ENCODE measurements around the gene LCE7A. TPM values are rescaled to one million over a fixed set of nuclear protein-coding genes. Genes with fewer than 3 reads are reported as not detected.

The LCE7A gene
- total RNA-seq = not detected

GRCh38 chr1:152859696-152860095, at the start of gene LCE7A:
Gene LCE7A, plus strand, starts transcription at chr1:152859996. Its CDS starts 702 bp downstream, at chr1:152860698.

GRCh38 chr1:152811671-152812070, 48.1 kb upstream of the LCE7A start, which contains the start of gene LCE1B:
Gene LCE1B, plus strand, starts transcription at chr1:152811971. Its CDS starts 476 bp downstream, at chr1:152812447.

GRCh38 chr1:152827173-152827572, 32.6 kb upstream of the LCE7A start, which contains the start of gene LCE1A:
Gene LCE1A, plus strand, starts transcription at chr1:152827473. Its CDS starts 0 bp downstream, at chr1:152827473.

GRCh38 chr1:152842556-152842955, 17.2 kb upstream of the LCE7A start, which contains the start of gene LCE6A:
Gene LCE6A, plus strand, starts transcription at chr1:152842856. Its CDS starts 665 bp downstream, at chr1:152843521.

GRCh38 chr1:152878042-152878441, 18.2 kb downstream of the LCE7A start, which contains the start of gene SMCP:
Gene SMCP, plus strand, starts transcription at chr1:152878322. Its CDS starts 6,101 bp downstream, at chr1:152884423.

GRCh38 chr1:152907686-152908601, 48.1 kb downstream of the LCE7A start, which contains the start of gene IVL:
Gene IVL, plus strand, starts transcription at chr1:152908546. Its CDS starts 1,252 bp downstream, at chr1:152909798.

Other genes with a start within 250 kb of the LCE7A start
- not detected for gene LCE3B, start 246.2 kb upstream of the LCE7A start, total RNA-seq
- gene LCE3A, start 236.9 kb upstream of the LCE7A start, total RNA-seq = not detected
- gene LCE2D, start 196.6 kb upstream of the LCE7A start, total RNA-seq = not detected
- not detected for gene LCE2C, start 184.7 kb upstream of the LCE7A start, total RNA-seq
- not detected for gene LCE2B, start 173.9 kb upstream of the LCE7A start, total RNA-seq
- not detected for gene LCE2A, start 161.7 kb upstream of the LCE7A start, total RNA-seq
- not detected for gene LCE4A, start 151.8 kb upstream of the LCE7A start, total RNA-seq
- gene KPRP, start 102.0 kb upstream of the LCE7A start, total RNA-seq = not detected
- not detected for gene LCE1F, start 84.9 kb upstream of the LCE7A start, total RNA-seq
- gene LCE1E, start 73.7 kb upstream of the LCE7A start, total RNA-seq = not detected
- not detected for gene LCE1D, start 63.3 kb upstream of the LCE7A start, total RNA-seq
- not detected for gene LCE1C, start 53.3 kb upstream of the LCE7A start, total RNA-seq
- not detected for gene LCE1B, start 48.0 kb upstream of the LCE7A start, total RNA-seq
- not detected for gene LCE1A, start 32.5 kb upstream of the LCE7A start, total RNA-seq
- gene LCE6A, start 17.1 kb upstream of the LCE7A start, total RNA-seq = not detected
- gene SMCP, start 18.3 kb downstream of the LCE7A start, total RNA-seq = not detected
- 0.44 TPM for gene IVL, start 48.5 kb downstream of the LCE7A start, total RNA-seq
- not detected for gene SPRR5, start 87.2 kb downstream of the LCE7A start, total RNA-seq
- not detected for gene SPRR4, start 110.7 kb downstream of the LCE7A start, total RNA-seq
- gene SPRR1A, start 124.1 kb downstream of the LCE7A start, total RNA-seq = not detected
- not detected for gene SPRR3, start 141.8 kb downstream of the LCE7A start, total RNA-seq
- not detected for gene SPRR1B, start 171.2 kb downstream of the LCE7A start, total RNA-seq
- not detected for gene SPRR2D, start 181.1 kb downstream of the LCE7A start, total RNA-seq
- gene SPRR2A, start 197.5 kb downstream of the LCE7A start, total RNA-seq = not detected
- gene SPRR2B, start 211.6 kb downstream of the LCE7A start, total RNA-seq = not detected
- gene SPRR2E, start 234.5 kb downstream of the LCE7A start, total RNA-seq = not detected

Data from camera-type eye (tissue), 1 donor.